GM10248 (cell line): Measurements from ENCODE around the gene LEMD2.
A peak's percentile ranks its signal among the peaks of the same experiment; 100 is the strongest.

ENCODE experiments used
- CTCF ChIA-PET: fragments of 300-600 bp; sonication (Branson Sonifier 250); formaldehyde crosslinking; extraction: SDS; loops from one replicate; lab custom pipeline; 2021; ENCODE audit warnings: antibody characterized with exemption; lab: Yijun Ruan, JAX
- POLR2A ChIA-PET: fragments of 350-650 bp; sonication (Branson Sonifier 250); formaldehyde crosslinking; extraction: SDS; loops from one replicate; lab custom pipeline; 2020; ENCODE audit warnings: antibody characterized with exemption; lab: Yijun Ruan, JAX
- DNase-seq: peaks from one replicate; pipeline ENCODE4 v3.0.0; 2012; ENCODE audit errors: extremely low spot score
- CTCF ChIP-seq: IDR thresholded peaks from 2 replicates; pipeline ENCODE4 v1.5.1; 2012; ENCODE audit warnings: mild to moderate bottlenecking, low read depth; ENCODE audit errors: extremely low read depth, missing control alignments, control extremely low read depth

LEMD2 gene

GRCh38 chr6:33818293-33818692 is 29.4 kb upstream of the LEMD2 start:
- DNase-seq, result no peak
- no peak for TF ChIP-seq CTCF
- ChIA-PET POLR2A (no interaction called here), CTCF (no interaction called here)

- no peak for TF ChIP-seq CTCF
- ChIA-PET CTCF (no interaction called here), POLR2A (no interaction called here)
- DNase-seq, result no peak
These were observed 28.6 kb upstream of the LEMD2 start for GRCh38 chr6:33817489-33817888.

GRCh38 chr6:33816911-33817310 is 28.0 kb upstream of the LEMD2 start:
- DNase-seq, result no peak
- ChIA-PET POLR2A (no interaction called here), CTCF (no interaction called here)
- TF ChIP-seq CTCF, result no peak

- DNase-seq, result peak; percentile 55
- ChIA-PET CTCF (interaction anchor here (0.7 kb wide), 1 partner anchor 1363 kb away, joined by 3 read pairs; no protein-coding TSS in a partner anchor), POLR2A (no interaction called here)
- no peak for TF ChIP-seq CTCF
These were observed 26.9 kb upstream of the LEMD2 start for GRCh38 chr6:33815854-33816253.

GRCh38 chr6:33813990-33814985 is 25.4 kb upstream of the LEMD2 start:
- TF ChIP-seq CTCF, result no peak
- ChIA-PET CTCF (interaction anchor here (1.9 kb wide), 1 partner anchor 43 kb away, joined by 6 read pairs; no protein-coding TSS in a partner anchor), POLR2A (no interaction called here)
- DNase-seq, result no peak

- no peak for DNase-seq
- POLR2A ChIA-PET, result no interaction called here
- CTCF ChIA-PET, result interaction anchor here (1.9 kb wide), 1 partner anchor 42 kb away, joined by 6 read pairs; no protein-coding TSS in a partner anchor
- no peak for TF ChIP-seq CTCF
These were observed 24.4 kb upstream of the LEMD2 start for GRCh38 chr6:33813246-33813904.
